Subcutaneous abdominal adipose tissue (tissue), 5 donors: Measurements from ENCODE around the gene TMC6.
"Not testable (repeated sequence)": the region's sequence is repeated elsewhere in the genome, so short reads cannot be mapped to it uniquely, and the experiment has no call there.

Experiments
- H3K27ac ChIP-seq: one replicate; pipeline ENCODE4 v1.7.0; 2013; ENCODE audit warnings: low read depth, mild to moderate bottlenecking, inconsistent platforms, low read length, moderate library complexity
- H3K27me3 ChIP-seq, 5 donors: one replicate each; pipeline ENCODE4 v1.7.0; 2013; ENCODE audit warnings: low read length in 5 of 5, inconsistent platforms in 1 of 5; ENCODE audit not compliant: control insufficient read depth in 5 of 5, insufficient read depth in 4 of 5
- H3K36me3 ChIP-seq, 5 donors: one replicate each; pipeline ENCODE4 v1.7.0; 2013; ENCODE audit warnings: low read length in 5 of 5; ENCODE audit not compliant: control insufficient read depth in 5 of 5, insufficient read depth in 5 of 5
- H3K4me1 ChIP-seq, 5 donors: one replicate each; pipeline ENCODE4 v1.7.0; 2013; ENCODE audit warnings: low read length in 5 of 5, mild to moderate bottlenecking in 3 of 5, moderate library complexity in 1 of 5; ENCODE audit not compliant: control insufficient read depth in 5 of 5, insufficient read depth in 5 of 5
- H3K4me3 ChIP-seq, 5 donors: one replicate each; pipeline ENCODE4 v1.7.0; 2013; ENCODE audit warnings: low read length in 5 of 5, low read depth in 1 of 5
- H3K9ac ChIP-seq, 5 donors: one replicate each; pipeline ENCODE4 v1.7.0; 2013; ENCODE audit warnings: low read length in 5 of 5, mild to moderate bottlenecking in 4 of 5, moderate library complexity in 3 of 5
- H3K9me3 ChIP-seq, 5 donors: one replicate each; pipeline ENCODE4 v1.7.0; 2013; ENCODE audit warnings: low read length in 5 of 5; ENCODE audit not compliant: control insufficient read depth in 5 of 5
- donor health status: healthy.
- donor health status: healthy.
- donor health status: healthy.
- donor health status: healthy.
- donor health status: healthy.

The TMC6 gene

DNA sequence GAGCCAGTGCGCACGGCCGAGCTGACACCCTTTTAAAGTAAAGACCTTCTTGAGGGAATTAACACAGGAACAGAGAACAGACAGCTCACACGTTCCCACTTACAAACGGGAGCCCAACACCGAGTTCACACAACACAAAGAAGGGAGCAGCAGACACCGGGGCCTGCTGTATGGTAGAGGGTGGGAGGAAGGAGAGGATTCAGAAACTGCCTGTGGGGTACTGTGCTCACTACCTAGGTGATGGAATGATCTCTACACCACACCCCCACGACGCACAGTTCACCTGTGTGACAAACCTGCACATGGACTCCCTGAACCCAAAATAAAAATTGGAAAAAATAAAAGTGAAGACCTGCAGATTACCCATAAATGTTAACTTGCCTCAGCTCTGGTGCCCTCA lies 32.5 kb downstream of the TMC6 start:
- Histone ChIP-seq H3K27ac (no peak overlapping the region), H3K36me3 (peaks cover 9 to 92% (median 86%) of the 10 kb centered on the region in 5 donors), H3K9ac (no peak overlapping the region), H3K27me3 (no peaks in the 10 kb centered on the region), H3K4me3 (no peak overlapping the region), H3K9me3 (no peaks in the 10 kb centered on the region), H3K4me1 (peaks cover 0 to 4% (median 0%) of the 10 kb centered on the region in 5 donors)

DNA sequence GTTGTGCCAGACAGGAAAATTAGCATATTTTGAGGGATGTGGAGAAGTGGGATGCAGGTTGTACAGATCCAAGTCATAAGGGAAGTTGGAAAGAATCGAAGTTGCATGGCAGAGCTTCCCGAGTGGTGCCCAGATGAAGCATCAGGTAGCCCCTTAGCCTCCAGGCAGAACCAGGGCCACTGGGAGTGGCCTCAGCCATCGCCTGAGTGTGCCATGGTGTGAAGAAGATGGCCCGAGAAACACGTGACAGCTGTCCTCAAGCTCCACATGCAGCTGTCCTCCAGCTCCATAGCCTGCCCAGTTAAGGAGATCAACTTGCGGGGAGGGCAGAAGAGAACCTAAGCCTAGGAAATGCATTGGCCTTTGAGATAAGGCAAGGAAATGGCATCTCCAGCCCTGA lies 33.5 kb downstream of the TMC6 start:
- Histone ChIP-seq H3K4me1 (peaks cover 0 to 2% (median 0%) of the 10 kb centered on the region in 5 donors), H3K27me3 (no peaks in the 10 kb centered on the region), H3K4me3 (no peak overlapping the region), H3K9ac (no peak overlapping the region), H3K36me3 (peaks cover 9 to 97% (median 88%) of the 10 kb centered on the region in 5 donors), H3K9me3 (no peaks in the 10 kb centered on the region), H3K27ac (no peak overlapping the region)

DNA sequence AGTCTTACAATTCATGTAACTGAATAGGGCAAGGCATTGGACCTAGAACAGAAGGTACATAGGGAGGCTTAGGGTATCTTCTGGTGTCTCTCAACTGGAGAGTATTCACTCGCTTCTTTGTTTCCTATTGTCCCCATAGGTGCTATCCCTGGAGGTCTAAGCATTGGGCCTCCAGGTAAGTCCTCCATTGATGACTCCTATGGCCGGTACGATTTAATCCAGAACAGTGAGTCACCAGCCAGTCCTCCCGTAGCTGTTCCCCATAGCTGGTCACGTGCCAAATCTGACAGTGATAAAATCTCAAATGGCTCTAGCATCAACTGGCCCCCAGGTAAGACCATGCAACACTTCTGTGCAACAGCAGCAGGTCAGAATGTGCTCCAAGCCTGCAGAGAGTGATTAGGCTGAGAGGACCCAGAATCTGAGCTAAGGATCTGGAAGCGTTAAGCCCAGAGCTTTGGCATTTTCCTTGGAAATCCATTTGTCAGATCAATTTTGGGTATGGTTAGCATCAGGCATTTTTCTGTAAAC lies 35.7 kb downstream of the TMC6 start:
- H3K9ac ChIP-seq: no peak overlapping the region
- no peaks in the 10 kb centered on the region for H3K27me3 ChIP-seq
- H3K4me1 ChIP-seq: peaks cover 0 to 8% (median 0%) of the 10 kb centered on the region in 5 donors
- H3K36me3 ChIP-seq: peaks cover 14 to 94% (median 83%) of the 10 kb centered on the region in 5 donors
- H3K4me3 ChIP-seq: no peak overlapping the region
- H3K27ac ChIP-seq: no peak overlapping the region
- H3K9me3 ChIP-seq: no peaks in the 10 kb centered on the region

DNA sequence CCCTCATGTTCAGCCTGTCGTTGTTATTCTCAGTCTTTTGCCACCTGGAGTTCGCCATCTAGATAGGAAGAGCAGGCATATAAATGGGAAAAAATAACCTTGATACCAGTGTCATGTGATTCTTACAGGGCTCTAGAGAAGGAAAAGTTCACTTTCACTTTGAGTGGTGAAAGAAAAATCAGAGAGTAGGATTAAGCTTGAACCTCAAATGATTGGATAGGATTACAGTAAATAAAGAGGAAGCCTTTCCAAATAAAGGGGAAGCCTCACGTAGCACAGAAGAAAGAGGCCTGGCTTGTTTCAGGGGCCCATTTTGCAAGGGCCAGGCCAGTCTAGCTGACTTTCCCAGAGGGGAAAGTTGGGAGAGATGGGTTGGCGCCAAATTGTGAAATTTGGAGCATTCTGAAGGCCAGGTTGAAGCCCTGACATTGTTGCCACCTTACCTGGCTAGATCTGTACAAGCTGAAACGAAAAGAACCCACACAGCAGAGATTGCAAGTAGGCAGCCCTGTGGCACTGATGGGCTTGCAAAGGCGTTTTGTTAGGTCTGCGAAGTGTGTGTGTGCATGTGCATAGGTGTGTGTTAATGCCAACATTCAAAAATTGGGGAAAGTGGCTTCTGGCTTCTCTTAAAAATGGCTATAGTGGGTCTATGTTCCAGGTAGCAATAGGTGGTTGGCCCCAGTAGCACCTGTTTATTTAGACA lies 38.8 kb downstream of the TMC6 start:
- no peaks in the 10 kb centered on the region for H3K27me3 ChIP-seq
- H3K9ac ChIP-seq: no peak overlapping the region
- H3K9me3 ChIP-seq: no peaks in the 10 kb centered on the region
- no peak overlapping the region for H3K27ac ChIP-seq
- peaks cover 22 to 79% (median 78%) of the 10 kb centered on the region in 5 donors for H3K36me3 ChIP-seq
- H3K4me3 ChIP-seq: no peak overlapping the region
- H3K4me1 ChIP-seq: peaks cover 0 to 8% (median 0%) of the 10 kb centered on the region in 5 donors

DNA sequence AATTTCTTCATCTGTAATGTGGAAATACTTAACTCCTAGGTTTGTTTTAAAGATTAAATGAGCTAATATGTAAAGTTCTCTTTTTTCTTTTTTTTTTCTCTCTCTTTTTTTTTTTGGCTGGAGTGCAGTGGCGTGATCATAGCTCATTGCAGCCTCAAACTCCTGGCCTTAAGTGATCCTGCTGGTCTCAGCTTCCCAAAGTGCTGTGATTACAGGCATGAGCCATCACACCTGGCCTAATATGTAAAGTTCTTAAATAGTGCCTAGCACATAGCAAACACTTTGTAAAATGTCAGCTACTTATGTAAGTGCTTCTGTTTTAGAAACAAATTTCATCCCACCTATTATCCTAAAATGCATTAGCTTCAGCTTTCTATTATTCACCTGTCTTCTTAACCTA lies 40.0 kb downstream of the TMC6 start:
- no peak overlapping the region for H3K27ac ChIP-seq
- H3K9ac ChIP-seq: no peak overlapping the region
- peaks cover 22 to 75% (median 69%) of the 10 kb centered on the region in 5 donors for H3K36me3 ChIP-seq

DNA sequence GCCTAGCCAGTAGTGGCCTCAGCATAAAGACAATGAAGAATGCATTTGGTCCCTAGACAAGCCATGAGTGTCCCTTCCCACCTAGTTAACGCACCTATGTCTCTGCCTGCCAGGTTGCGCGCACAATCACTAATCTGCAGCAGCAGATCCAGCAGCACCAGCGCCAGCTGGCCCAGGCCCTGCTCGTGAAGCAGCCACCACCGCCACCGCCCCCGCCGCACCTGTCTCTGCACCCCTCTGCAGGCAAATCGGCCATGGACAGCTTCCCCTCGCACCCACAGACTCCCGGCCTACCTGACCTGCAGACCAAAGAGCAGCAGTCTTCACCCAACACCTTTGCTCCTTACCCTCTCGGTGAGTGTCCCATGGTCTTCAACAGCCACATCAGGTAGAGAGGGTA lies 41.8 kb downstream of the TMC6 start:
- no peak overlapping the region for H3K9ac ChIP-seq
- H3K27me3 ChIP-seq: no peaks in the 10 kb centered on the region
- no peaks in the 10 kb centered on the region for H3K9me3 ChIP-seq
- no peak overlapping the region for H3K4me3 ChIP-seq
- H3K4me1 ChIP-seq: peaks cover 0 to 8% (median 0%) of the 10 kb centered on the region in 5 donors
- no peak overlapping the region for H3K27ac ChIP-seq
- H3K36me3 ChIP-seq: peaks cover 16 to 73% (median 58%) of the 10 kb centered on the region in 5 donors

More for the DNA sequence above, 40.0 kb downstream of the TMC6 start:
- Histone ChIP-seq H3K4me1 (peaks cover 0 to 8% (median 0%) of the 10 kb centered on the region in 5 donors), H3K9me3 (no peaks in the 10 kb centered on the region), H3K4me3 (no peak overlapping the region), H3K27me3 (no peaks in the 10 kb centered on the region)

DNA sequence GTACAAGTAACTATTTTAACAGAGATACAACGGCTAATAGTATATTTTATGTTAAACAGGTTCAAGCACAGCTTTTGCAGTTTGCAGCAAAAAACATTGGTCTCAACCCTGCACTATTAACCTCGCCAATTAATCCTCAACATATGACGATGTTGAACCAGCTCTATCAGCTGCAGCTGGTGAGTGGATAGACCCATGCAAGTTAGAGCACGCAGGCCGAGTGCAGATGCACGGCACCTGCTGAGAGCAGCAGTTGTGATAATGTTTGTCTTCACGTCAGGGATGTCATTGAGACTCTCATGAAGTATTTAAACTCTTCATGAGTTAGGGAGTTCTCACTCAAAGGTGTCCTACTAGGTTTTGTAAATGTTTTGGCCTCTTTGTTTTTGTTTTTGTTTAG lies 45.6 kb downstream of the TMC6 start:
- no peaks in the 10 kb centered on the region for H3K4me1 ChIP-seq
- H3K27ac ChIP-seq: no peak overlapping the region

DNA sequence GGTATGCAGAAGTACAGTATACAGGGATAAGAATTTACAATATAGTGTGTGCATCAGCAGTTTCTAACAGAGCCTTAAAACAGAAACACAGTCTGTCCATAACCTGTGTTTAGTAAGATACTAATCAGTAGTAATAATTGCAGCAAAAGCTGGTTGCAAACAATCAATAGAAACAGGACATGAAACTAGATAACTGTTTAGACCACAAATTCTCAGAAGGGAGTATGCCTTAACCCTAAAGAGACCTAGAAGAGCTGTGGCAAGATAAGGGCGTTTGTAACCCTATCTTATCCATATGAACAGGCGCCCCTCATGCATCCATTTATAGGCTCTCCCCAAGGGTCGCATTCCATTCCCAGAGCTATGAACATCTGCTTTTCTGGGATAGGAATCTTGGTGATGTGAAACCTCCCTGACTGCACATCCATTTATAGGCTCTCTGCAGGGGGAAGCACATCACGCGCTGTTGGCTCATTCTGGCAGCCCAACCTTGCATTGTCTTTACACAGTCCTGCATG lies 46.1 kb downstream of the TMC6 start:
- not testable (repeated sequence) for H3K27me3 ChIP-seq, H3K4me1 ChIP-seq

More for the DNA sequence above, 45.6 kb downstream of the TMC6 start:
- Histone ChIP-seq H3K9me3 (no peaks in the 10 kb centered on the region), H3K4me3 (no peak overlapping the region), H3K36me3 (peaks cover 20 to 84% (median 59%) of the 10 kb centered on the region in 5 donors), H3K9ac (no peak overlapping the region), H3K27me3 (no peaks in the 10 kb centered on the region)

DNA sequence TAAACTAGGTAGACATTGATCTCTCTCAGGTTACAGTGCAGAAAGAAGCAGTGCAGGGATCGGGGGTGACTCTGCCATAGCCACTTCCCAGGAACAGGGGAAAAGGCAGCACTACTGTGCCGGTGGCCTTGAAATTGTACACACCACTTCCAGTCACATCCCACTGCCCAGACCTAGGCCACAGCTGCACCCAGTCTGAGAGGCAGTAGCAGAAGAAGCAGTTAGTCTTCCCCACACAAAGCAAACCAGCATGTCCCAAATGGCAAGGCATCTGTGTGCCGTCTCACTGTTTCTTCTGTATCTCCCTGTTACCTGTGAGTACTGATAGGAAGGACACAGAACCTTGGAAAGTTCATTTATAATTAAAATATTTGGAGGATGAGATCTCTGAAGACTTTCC lies 47.0 kb downstream of the TMC6 start:
- Histone ChIP-seq H3K36me3 (peaks cover 20 to 84% (median 59%) of the 10 kb centered on the region in 5 donors), H3K27ac (no peak overlapping the region), H3K27me3 (no peaks in the 10 kb centered on the region), H3K9ac (no peak overlapping the region), H3K4me1 (peaks cover 0 to 3% (median 0%) of the 10 kb centered on the region in 5 donors), H3K4me3 (no peak overlapping the region), H3K9me3 (no peaks in the 10 kb centered on the region)

More for the DNA sequence above, 46.1 kb downstream of the TMC6 start:
- not testable (repeated sequence) for H3K9ac ChIP-seq, H3K4me3 ChIP-seq, H3K27ac ChIP-seq, H3K9me3 ChIP-seq
- H3K36me3 ChIP-seq: peaks cover 18 to 84% (median 59%) of the 10 kb centered on the region in 5 donors

DNA sequence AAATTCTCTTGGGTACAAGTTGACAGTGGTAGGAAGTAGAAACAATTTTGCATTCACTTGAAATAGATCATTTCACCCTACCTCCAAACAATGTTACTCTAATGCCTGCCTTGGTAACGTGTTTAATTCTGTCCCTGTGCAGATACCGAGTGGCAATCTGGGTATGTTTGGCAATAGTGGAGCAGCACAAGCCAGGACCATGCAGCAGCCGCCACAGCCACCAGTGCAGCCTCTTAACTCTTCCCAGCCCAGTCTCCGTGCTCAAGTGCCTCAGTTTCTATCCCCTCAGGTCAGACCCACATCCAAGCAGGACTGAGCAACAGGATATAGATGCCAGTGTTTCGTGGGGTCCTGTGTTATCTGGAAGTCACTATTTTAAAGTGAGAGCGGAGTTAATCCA lies 49.3 kb downstream of the TMC6 start:
- H3K9ac ChIP-seq: no peak overlapping the region
- H3K4me1 ChIP-seq: peaks cover 0 to 3% (median 0%) of the 10 kb centered on the region in 5 donors
- H3K36me3 ChIP-seq: peaks cover 20 to 96% (median 71%) of the 10 kb centered on the region in 5 donors
- H3K27me3 ChIP-seq: no peaks in the 10 kb centered on the region
- no peaks in the 10 kb centered on the region for H3K9me3 ChIP-seq
- no peak overlapping the region for H3K27ac ChIP-seq
- no peak overlapping the region for H3K4me3 ChIP-seq
